NCI-H510A (cell line): Measurements from ENCODE around the gene TBC1D16.

Experiments used
- DNase-seq: peaks from one replicate; lab custom pipeline; 2025; lab: John Stamatoyannopoulos, UW

Gene TBC1D16

GRCh38 chr17:79987935-79988184 is 47.8 kb downstream of the TBC1D16 start:
- DNase-seq = no peak

DNA sequence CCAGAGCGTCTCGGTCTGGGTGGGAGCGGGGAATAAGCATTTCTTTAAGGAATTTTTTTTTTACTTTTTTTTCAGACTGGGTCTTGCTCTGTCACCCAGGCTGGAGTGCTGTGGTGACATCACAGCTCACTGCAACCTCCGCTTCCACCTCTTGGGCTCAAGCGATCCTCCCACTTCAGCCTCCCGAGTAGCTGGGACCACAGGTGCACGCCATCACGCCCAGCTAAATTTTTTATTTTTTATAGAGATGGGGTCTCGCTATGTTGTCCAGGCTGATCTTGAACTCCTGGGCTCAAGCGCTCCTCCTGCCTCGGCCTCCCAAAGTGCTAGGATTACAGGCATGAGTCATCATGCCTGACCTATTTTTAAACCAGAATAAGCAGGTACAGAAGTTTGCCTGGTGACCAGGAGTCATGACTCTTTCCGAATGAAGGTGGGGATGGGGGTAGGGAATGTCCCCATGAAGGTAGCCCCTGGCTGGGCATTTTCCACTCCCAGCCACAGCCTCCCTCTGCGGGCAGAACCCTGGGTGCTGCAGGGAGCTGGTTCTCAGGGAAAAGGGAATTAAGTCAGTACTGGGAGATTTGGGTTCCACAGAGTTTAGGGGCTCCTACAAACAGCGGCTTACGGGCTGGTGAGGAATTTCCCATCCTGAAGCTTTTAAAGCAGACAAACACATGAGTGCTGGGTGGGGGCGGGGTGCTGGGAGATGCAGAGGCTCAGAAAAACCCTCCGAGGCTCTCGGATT is 48.3 kb downstream of the TBC1D16 start:
- no peak for DNase-seq

DNA sequence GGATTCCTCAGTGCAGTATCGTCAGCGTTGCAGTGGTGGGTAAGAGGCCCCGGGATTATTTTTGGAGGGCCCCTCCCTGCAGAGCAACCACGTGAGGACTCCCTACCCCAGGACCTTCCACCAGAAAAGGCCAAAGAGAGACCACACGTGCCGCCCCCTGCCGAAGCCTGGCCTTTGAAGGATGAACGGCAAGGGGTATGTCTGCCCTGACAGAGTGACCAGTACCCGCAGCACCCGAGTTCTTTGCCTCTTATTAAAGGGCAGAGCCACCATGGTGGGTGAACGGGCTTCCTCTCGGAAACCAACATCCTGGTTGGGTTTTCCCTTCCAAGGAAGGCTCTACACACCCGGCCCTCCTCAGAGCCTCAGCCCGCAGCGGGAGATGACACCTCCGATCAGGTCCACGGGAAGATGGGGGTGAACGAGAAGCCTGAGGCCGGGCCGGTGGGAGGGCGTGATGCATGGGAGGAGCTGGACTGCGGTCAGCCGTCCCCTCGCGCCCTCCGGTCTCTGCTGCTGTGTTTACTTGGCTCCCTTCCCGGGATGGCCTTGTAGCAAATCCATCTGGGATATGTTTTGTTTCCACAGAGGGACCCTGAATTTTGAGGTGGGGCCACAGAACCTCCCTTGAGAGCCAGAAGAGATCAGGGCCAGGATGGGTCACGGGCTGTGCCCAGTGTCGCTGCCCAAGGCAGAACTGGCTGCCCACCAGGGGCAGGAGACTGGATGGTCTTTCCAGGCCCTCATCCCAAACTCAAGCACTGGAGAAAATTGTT is 49.1 kb downstream of the TBC1D16 start:
- no peak for DNase-seq

DNA sequence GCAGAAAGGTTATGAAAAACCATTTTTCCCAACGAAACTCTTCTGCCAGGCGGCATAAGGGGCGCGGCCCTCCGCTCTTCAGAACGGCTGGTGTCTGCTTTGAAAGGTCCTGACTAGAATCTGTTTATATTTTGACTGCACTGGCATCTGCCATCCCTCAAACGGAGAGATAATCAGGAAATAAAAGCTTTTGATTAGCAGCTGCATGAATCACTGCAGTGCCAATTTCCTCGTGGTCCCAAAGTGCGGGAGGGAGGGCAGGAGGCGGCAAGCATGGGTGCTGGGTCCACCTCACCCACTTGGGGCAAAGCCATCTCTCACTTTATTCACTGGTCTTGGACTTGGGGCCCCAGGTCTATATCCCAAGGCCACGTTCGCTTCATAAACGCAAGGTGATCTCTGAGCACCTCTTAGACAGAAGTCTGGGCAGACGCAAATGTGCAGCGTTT is 49.7 kb downstream of the TBC1D16 start:
- DNase-seq = no peak

DNA sequence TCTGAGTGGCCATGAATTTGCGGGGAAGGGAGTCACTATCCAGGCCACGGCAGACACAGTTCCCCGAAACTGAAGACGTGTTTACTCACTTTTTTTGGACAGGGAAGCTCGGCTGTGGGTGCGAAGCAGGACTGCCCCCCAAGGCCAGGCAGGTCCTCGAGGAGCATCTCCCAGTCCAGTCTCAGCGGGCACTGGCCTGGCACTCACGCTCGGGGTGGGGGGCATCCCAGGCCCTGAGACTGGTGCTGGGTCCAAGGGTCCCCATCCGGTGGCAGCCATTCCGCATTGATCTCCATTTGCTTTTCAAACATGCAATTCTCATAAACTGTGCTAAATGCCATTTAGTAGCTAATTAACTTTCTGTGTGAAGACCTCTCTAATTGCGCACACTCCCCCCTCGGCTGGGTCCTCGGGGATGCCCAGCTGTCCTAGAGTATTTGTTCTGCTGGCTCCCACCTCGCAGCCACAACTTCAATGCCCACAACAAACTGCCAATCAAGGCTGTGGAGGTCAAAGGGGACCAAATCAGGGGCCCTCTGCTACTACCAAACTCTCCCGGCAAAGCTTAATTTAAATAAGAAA is 50.2 kb downstream of the TBC1D16 start:
- DNase-seq = no peak

GRCh38 chr17:79984877-79985276 is 50.8 kb downstream of the TBC1D16 start:
- DNase-seq = no peak

- no peak for DNase-seq
Measured at GRCh38 chr17:79984045-79984840, 51.4 kb downstream of the TBC1D16 start.

- DNase-seq = no peak
Measured at GRCh38 chr17:79983456-79983855, 52.2 kb downstream of the TBC1D16 start.

GRCh38 chr17:79982986-79983385 is 52.7 kb downstream of the TBC1D16 start:
- no peak for DNase-seq

DNA sequence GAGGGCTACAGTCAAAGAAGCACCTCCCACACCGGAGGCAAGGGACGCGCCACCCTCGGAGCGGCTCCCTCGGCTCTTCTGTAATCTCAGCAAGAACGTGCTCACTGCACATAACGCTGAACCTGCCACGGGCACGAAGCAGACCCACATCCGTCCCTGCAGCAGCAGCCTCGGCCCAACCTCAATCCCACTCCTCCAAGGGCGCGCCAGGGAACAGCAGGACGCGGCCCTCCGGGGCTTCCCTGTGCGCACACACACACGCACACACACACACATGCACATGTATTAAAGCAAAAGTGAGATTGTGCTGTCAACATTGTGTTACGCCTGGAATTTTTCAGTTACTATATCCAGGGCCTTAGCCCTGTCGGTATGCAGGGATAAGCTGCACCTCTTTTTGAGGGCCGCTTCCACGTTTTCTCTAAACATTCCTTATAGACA is 54.0 kb downstream of the TBC1D16 start:
- no peak for DNase-seq

- no peak for DNase-seq
Measured at GRCh38 chr17:79981090-79981489, 54.6 kb downstream of the TBC1D16 start.

DNA sequence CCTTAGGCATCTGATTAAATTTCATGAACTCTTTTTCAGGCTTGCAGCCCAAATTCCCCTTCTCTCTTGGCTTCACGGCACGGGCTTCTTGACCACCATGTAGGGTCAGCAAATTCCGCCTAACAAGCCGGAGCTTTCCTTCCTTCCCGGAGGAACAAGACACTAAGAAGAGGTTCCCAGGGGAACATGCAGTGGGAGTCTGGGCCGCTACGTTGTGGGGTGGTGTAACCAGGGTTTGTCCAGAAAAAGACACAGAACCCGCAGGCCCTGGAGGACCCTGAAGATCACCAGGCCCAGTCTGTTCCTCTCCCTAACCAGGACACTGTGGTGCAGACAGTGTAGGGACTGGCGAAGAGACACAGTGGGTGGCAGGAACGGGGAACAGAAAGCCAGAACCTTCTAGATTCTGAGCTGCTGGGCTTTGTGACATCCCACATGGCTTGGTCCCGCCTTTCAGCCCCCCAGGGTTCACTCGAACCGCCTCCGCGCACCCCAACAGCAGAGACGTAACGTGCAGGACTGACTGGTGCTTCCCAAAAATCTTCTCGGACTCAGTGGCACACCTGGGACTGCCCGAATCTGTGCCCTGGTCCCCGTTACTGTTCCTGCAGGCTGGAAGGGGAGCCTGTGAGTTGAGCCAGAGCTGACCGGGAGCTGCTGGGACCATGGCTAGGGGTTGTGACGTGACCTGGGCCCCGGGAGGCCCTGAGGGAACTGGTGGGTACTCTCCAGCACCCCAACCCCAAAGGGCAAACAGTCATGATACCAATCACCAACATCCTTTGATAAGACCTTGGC is 55.2 kb downstream of the TBC1D16 start:
- DNase-seq = no peak

DNA sequence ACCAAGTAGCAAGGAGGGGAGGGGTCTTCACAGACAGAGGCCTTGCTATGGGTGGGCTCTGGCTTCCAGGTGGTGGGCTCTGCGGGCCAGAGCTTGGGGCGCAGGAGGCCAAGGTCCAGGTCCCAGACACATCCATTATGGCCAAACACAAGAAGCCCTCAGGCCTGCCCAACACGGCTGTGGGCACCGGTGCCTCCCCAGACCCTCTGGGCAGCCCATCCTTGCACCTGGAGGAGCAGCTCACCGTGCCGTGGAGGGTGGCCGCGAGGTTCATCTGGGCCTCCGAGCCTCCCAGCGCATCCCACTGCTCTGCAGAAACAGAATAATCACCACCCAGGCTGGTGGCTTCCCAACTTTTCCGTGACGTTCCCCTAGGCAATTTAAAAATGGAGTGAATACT is 55.9 kb downstream of the TBC1D16 start:
- no peak for DNase-seq

- DNase-seq = no peak
Measured at GRCh38 chr17:79979221-79979741, 56.4 kb downstream of the TBC1D16 start.

DNA sequence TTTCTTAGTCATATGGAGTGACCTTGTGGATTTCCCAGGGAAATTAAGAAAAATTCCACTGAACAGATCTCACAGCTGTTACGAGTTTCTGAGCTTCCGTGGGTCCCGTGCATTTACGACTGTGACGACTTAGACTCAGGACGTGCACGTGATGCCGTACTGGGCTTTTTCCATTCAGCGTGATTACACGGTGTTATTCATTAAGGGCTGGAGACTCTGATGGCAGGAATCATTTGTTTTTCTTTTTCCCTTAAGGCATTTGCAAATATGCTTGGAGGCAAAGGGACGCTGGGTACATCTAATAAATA is 57.2 kb downstream of the TBC1D16 start:
- DNase-seq = no peak

- no peak for DNase-seq
Measured at GRCh38 chr17:79977708-79978547, 57.7 kb downstream of the TBC1D16 start.

- no peak for DNase-seq
Measured at GRCh38 chr17:79977161-79977631, 58.5 kb downstream of the TBC1D16 start.

- DNase-seq = no peak
Measured at GRCh38 chr17:79976451-79976850, 59.2 kb downstream of the TBC1D16 start.

GRCh38 chr17:79975498-79976134 is 60.1 kb downstream of the TBC1D16 start:
- DNase-seq = no peak
